A673 (cell line): Measurements from ENCODE around the gene PGLYRP2.

ENCODE experiments used
- EZH2 ChIP-seq: fragments of 200-600 bp; sonication (generic); IDR thresholded peaks from 2 replicates; pipeline ENCODE4 v1.6.1; 2017; ENCODE audit warnings: borderline replicate concordance, low read depth, mild to moderate bottlenecking, mixed read lengths, antibody characterized with exemption, low read length; ENCODE audit not compliant: poor library complexity, severe bottlenecking
- TF ChIP-seq, protein P1 (sequence below): fragments of 300-800, 200-600 bp; sonication (generic); conservative IDR thresholded peaks from 2 replicates; pipeline ENCODE4 v1.5.1; 2017; ENCODE audit warnings: low read depth, mild to moderate bottlenecking, antibody characterized with exemption, low read length, moderate library complexity, mixed read lengths

DNA sequence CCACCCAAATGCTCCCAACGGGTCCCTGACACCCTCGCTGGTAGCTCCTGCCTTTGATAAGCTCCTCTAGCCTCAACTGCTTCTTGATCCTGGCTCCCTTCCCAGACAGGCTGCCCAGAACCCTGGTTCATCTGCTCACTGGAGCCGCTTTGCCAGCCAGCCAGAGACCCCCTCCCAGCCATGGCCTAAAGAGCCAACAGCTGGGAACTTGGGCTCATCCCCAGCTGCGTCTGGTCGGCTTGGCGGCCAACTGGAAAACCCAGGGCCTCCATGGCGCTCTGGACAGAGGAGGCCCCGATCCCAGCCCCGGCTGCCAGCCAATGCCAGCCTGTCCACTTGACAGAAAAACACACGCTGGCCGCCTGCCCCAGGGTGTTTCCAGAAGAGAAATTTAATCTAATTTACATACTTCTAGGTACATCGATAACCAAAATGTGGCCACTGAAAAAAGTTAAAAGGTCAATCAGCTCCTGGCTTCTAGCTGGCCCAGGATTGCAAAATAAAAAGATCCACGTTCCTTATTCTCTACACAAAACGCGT is 57.5 kb downstream of the PGLYRP2 start:
- TF ChIP-seq, protein P1, sequence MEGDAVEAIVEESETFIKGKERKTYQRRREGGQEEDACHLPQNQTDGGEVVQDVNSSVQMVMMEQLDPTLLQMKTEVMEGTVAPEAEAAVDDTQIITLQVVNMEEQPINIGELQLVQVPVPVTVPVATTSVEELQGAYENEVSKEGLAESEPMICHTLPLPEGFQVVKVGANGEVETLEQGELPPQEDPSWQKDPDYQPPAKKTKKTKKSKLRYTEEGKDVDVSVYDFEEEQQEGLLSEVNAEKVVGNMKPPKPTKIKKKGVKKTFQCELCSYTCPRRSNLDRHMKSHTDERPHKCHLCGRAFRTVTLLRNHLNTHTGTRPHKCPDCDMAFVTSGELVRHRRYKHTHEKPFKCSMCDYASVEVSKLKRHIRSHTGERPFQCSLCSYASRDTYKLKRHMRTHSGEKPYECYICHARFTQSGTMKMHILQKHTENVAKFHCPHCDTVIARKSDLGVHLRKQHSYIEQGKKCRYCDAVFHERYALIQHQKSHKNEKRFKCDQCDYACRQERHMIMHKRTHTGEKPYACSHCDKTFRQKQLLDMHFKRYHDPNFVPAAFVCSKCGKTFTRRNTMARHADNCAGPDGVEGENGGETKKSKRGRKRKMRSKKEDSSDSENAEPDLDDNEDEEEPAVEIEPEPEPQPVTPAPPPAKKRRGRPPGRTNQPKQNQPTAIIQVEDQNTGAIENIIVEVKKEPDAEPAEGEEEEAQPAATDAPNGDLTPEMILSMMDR: no peak
- no peak for TF ChIP-seq EZH2
